ENCODE results near the gene FOXD2.

GRCh38 chr1:47441450-47442106 lies 3.7 kb downstream of the FOXD2 start:
- TF ChIP-seq ZBTB7A (tag by site-specific recombination; IDR thresholded peaks at IDR 0.05; ENCODE audit: low read depth), result no peak
- no peak for TF ChIP-seq GLI4 (tag by site-specific recombination; IDR thresholded peaks at IDR 0.05)
- no peak for TF ChIP-seq ZSCAN4 (tag by site-specific recombination; IDR thresholded peaks at IDR 0.05)
- TF ChIP-seq ZFP41 (tag by site-specific recombination; IDR thresholded peaks at IDR 0.05; ENCODE audit: borderline replicate concordance), result no peak
- no peak for TF ChIP-seq CTCF (tag by site-specific recombination; IDR thresholded peaks at IDR 0.05)
- no peak for TF ChIP-seq SP7 (tag by site-specific recombination; IDR thresholded peaks at IDR 0.05)
- TF ChIP-seq HOXC10 (CRISPR knock-in tag; IDR thresholded peaks at IDR 0.05), result no peak
- no peak for TF ChIP-seq ZNF121 (tag by site-specific recombination; IDR thresholded peaks at IDR 0.05)
